Bronchial epithelial cell (primary cell): ENCODE data around the gene CDK19. TPM values are rescaled to one million over a fixed set of nuclear protein-coding genes. Genes with fewer than 3 reads are reported as not detected.

Experiments used
- DNase-seq: peaks from one replicate; pipeline ENCODE4 v3.0.0-alpha.2; 2010; ENCODE audit warnings: low read depth
- FAIRE-seq: peaks from 2 replicates; lab custom pipeline; 2011; peaks lifted over from hg19 to GRCh38; lab: Jason Lieb, UNC
- H3K27me3 ChIP-seq: 2 replicates; pipeline ENCODE4 v1.5.1; 2011; ENCODE audit warnings: low read length; ENCODE audit not compliant: control insufficient read depth, insufficient read depth
- H3K36me3 ChIP-seq: 2 replicates; pipeline ENCODE4 v1.5.1; 2011; ENCODE audit warnings: low read length; ENCODE audit not compliant: control insufficient read depth, insufficient read depth
- H3K4me3 ChIP-seq: 2 replicates; pipeline ENCODE4 v1.5.1; 2011; ENCODE audit warnings: mild to moderate bottlenecking, low read depth, low read length, control low read depth
- total RNA-seq: library from RNA; depleted of rRNA; stranded (reverse); fragments of >200 nt; gene quantifications from 2 replicates; pipeline ENCODE4 v1.2.1, GENCODE V29; 2014
- TF ChIP-seq, protein P1 (sequence below): IDR thresholded peaks from 2 replicates; pipeline ENCODE4 v1.5.1; 2011; ENCODE audit warnings: mild to moderate bottlenecking, moderate library complexity, low read length, control low read depth, inconsistent platforms; ENCODE audit not compliant: insufficient read depth, severe bottlenecking

Gene CDK19
- total RNA-seq, 1 donor from 2014 or later, result 6.1 TPM

DNA sequence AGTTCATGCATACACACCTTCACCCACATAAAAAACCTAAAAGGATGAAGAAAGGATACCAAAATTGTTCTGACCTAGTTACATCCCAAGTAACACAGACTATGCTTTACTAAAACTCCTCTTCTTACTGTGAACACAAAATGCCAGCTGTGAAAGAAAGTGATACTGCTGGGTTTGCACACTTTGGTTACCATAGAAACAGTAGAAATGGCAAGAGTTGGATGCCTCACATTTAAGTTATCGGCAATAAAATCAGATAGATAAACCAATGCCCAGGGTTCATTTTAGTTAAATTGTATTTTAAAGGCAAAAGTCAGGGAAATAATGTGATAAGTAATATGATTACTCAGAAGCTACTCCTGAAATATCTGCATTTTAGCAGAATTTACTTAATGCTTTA, 161.9 kb downstream of the CDK19 start:
- Histone ChIP-seq H3K4me3 (no peak overlapping the region), H3K36me3 (no peaks in the 10 kb centered on the region), H3K27me3 (no peaks in the 10 kb centered on the region)
- TF ChIP-seq, protein P1, sequence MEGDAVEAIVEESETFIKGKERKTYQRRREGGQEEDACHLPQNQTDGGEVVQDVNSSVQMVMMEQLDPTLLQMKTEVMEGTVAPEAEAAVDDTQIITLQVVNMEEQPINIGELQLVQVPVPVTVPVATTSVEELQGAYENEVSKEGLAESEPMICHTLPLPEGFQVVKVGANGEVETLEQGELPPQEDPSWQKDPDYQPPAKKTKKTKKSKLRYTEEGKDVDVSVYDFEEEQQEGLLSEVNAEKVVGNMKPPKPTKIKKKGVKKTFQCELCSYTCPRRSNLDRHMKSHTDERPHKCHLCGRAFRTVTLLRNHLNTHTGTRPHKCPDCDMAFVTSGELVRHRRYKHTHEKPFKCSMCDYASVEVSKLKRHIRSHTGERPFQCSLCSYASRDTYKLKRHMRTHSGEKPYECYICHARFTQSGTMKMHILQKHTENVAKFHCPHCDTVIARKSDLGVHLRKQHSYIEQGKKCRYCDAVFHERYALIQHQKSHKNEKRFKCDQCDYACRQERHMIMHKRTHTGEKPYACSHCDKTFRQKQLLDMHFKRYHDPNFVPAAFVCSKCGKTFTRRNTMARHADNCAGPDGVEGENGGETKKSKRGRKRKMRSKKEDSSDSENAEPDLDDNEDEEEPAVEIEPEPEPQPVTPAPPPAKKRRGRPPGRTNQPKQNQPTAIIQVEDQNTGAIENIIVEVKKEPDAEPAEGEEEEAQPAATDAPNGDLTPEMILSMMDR, result no peak
- no peak for FAIRE-seq
- DNase-seq, result no peak

- DNase-seq (peak; percentile 36), FAIRE-seq (no peak)
- Histone ChIP-seq H3K4me3 (no peak overlapping the region), H3K36me3 (no peaks in the 10 kb centered on the region), H3K27me3 (no peaks in the 10 kb centered on the region)
- TF ChIP-seq, protein P1, result no peak
Measured at GRCh38 chr6:110652520-110652919, 162.7 kb downstream of the CDK19 start.

- H3K36me3 ChIP-seq, result peaks cover 3% of the 10 kb centered on the region
- no peak for FAIRE-seq
- TF ChIP-seq, protein P1, result no peak
- no peak overlapping the region for H3K4me3 ChIP-seq
- DNase-seq, result no peak
- no peaks in the 10 kb centered on the region for H3K27me3 ChIP-seq
Measured at GRCh38 chr6:110650755-110651154, 164.5 kb downstream of the CDK19 start.

GRCh38 chr6:110649704-110650103, 165.6 kb downstream of the CDK19 start:
- no peak for FAIRE-seq
- no peak overlapping the region for H3K4me3 ChIP-seq
- TF ChIP-seq, protein P1, result no peak

GRCh38 chr6:110646951-110647910, 168.0 kb downstream of the CDK19 start:
- Histone ChIP-seq H3K27me3 (no peaks in the 10 kb centered on the region), H3K4me3 (no peak overlapping the region), H3K36me3 (peaks cover 3% of the 10 kb centered on the region)
- DNase-seq, result no peak
- TF ChIP-seq, protein P1, result peak; percentile 29
- FAIRE-seq, result no peak

More at GRCh38 chr6:110649704-110650103, 165.6 kb downstream of the CDK19 start:
- no peak for DNase-seq
- Histone ChIP-seq H3K36me3 (peaks cover 3% of the 10 kb centered on the region), H3K27me3 (no peaks in the 10 kb centered on the region)
